MM.1S (cell line): Measurements from ENCODE around the gene CNTN1.

Experiments
- DNase-seq: peaks from one replicate; pipeline ENCODE4 v3.0.0-alpha.2; 2015
- H2AFZ ChIP-seq: fragments of 300-600 bp; sonication (generic); 2 replicates; pipeline ENCODE4 v1.6.0; 2016; ENCODE audit warnings: antibody characterized with exemption, low read length
- H3F3A ChIP-seq: fragments of 300-600 bp; sonication (generic); 2 replicates; pipeline ENCODE4 v1.6.1; 2016; ENCODE audit warnings: mild to moderate bottlenecking, antibody characterized with exemption, low read length, moderate library complexity, mixed read lengths; ENCODE audit not compliant: insufficient read depth
- H3K27ac ChIP-seq: fragments of 300-600 bp; sonication (generic); 2 replicates; pipeline ENCODE4 v1.5.1; 2016; ENCODE audit warnings: mild to moderate bottlenecking, low read length
- H3K27me3 ChIP-seq: fragments of 300-600 bp; sonication (generic); replicated peaks from 2 replicates; pipeline ENCODE4 v1.6.0; 2016; ENCODE audit warnings: low read length; ENCODE audit not compliant: insufficient read depth
- H3K36me3 ChIP-seq: fragments of 300-600 bp; sonication (generic); replicated peaks from 2 replicates; pipeline ENCODE4 v1.6.1; 2016; ENCODE audit warnings: mild to moderate bottlenecking, low read length, mixed read lengths; ENCODE audit not compliant: insufficient read depth
- H3K4me1 ChIP-seq: fragments of 300-600 bp; sonication (generic); 2 replicates; pipeline ENCODE4 v1.6.1; 2016; ENCODE audit warnings: low read length, mixed read lengths
- H3K4me2 ChIP-seq: fragments of 300-600 bp; sonication (generic); 2 replicates; pipeline ENCODE4 v1.6.0; 2016; ENCODE audit warnings: low read depth, low read length
- H3K4me3 ChIP-seq: fragments of 300-600 bp; sonication (generic); 2 replicates; pipeline ENCODE4 v1.5.1; 2016; ENCODE audit warnings: low read length, mixed read lengths
- H3K79me2 ChIP-seq: fragments of 300-600 bp; sonication (generic); 2 replicates; pipeline ENCODE4 v1.6.1; 2016; ENCODE audit warnings: mixed run types, low read length, mixed read lengths
- H3K9ac ChIP-seq: fragments of 300-600 bp; sonication (generic); 2 replicates; pipeline ENCODE4 v1.6.1; 2016; ENCODE audit warnings: low read length, mixed read lengths
- H3K9me2 ChIP-seq: fragments of 300-600 bp; sonication (generic); replicated peaks from 2 replicates; pipeline ENCODE4 v1.6.1; 2016; ENCODE audit warnings: mild to moderate bottlenecking, low read length, mixed read lengths; ENCODE audit not compliant: insufficient read depth
- H3K9me3 ChIP-seq: fragments of 300-600 bp; sonication (generic); replicated peaks from 2 replicates; pipeline ENCODE4 v1.6.1; 2016; ENCODE audit warnings: mild to moderate bottlenecking, low read length, mixed read lengths; ENCODE audit not compliant: insufficient read depth
- H4K20me1 ChIP-seq: fragments of 300-600 bp; sonication (generic); 2 replicates; pipeline ENCODE4 v1.6.1; 2016; ENCODE audit warnings: mild to moderate bottlenecking, low read length, moderate library complexity, mixed read lengths; ENCODE audit not compliant: insufficient read depth
- CTCF ChIP-seq: fragments of 300-600 bp; sonication (generic); IDR thresholded peaks from 2 replicates; pipeline ENCODE4 v1.5.1; 2016; ENCODE audit warnings: antibody characterized with exemption, low read length, mixed read lengths
- EZH2 ChIP-seq: fragments of 300-600 bp; sonication (generic); optimal IDR thresholded peaks from 2 replicates; pipeline ENCODE3; 2017; ENCODE audit warnings: low read depth, mild to moderate bottlenecking, antibody characterized with exemption, low read length, mixed read lengths
- EZH2phosphoT487 ChIP-seq: fragments of 300-600 bp; sonication (generic); IDR thresholded peaks from 2 replicates; pipeline ENCODE4 v1.6.1; 2018; ENCODE audit warnings: antibody characterized with exemption, low read length

Gene CNTN1

GRCh38 chr12:40726366-40726765 is 34.1 kb downstream of the CNTN1 start:
- no peaks in the 10 kb centered on the region for H3K36me3 ChIP-seq
- H3K4me2 ChIP-seq: no peak overlapping the region
- no peak overlapping the region for H2AFZ ChIP-seq
- no peak for TF ChIP-seq CTCF
- TF ChIP-seq EZH2: no peak
- no peak for TF ChIP-seq EZH2phosphoT487
- no peaks in the 10 kb centered on the region for H3K79me2 ChIP-seq
- no peak for DNase-seq
- 0 out of 2 replicates have a peak, but pooled peaks cover 3% of the 10 kb centered on the region for H3K4me1 ChIP-seq
- no peak overlapping the region for H3K4me3 ChIP-seq
- H3K9me2 ChIP-seq: no peaks in the 10 kb centered on the region
- H3K27me3 ChIP-seq: no peaks in the 10 kb centered on the region
- no peaks in the 10 kb centered on the region for H3F3A ChIP-seq
- no peaks in the 10 kb centered on the region for H4K20me1 ChIP-seq
- H3K27ac ChIP-seq: no peak overlapping the region
- no peak overlapping the region for H3K9ac ChIP-seq
- H3K9me3 ChIP-seq: no peaks in the 10 kb centered on the region

GRCh38 chr12:40727774-40728483 is 35.7 kb downstream of the CNTN1 start:
- Histone ChIP-seq H3K4me2 (no peak overlapping the region), H3K9ac (no peak overlapping the region), H2AFZ (no peak overlapping the region), H3K79me2 (no peaks in the 10 kb centered on the region), H4K20me1 (no peaks in the 10 kb centered on the region), H3K4me1 (0 out of 2 replicates have a peak, but pooled peaks cover 3% of the 10 kb centered on the region), H3K9me3 (no peaks in the 10 kb centered on the region), H3K36me3 (no peaks in the 10 kb centered on the region), H3F3A (no peaks in the 10 kb centered on the region), H3K27ac (no peak overlapping the region), H3K4me3 (no peak overlapping the region), H3K27me3 (no peaks in the 10 kb centered on the region), H3K9me2 (no peaks in the 10 kb centered on the region)
- no peak for TF ChIP-seq CTCF
- TF ChIP-seq EZH2: no peak
- TF ChIP-seq EZH2phosphoT487: no peak
- no peak for DNase-seq

- Histone ChIP-seq H3K4me3 (no peak overlapping the region), H3K9ac (no peak overlapping the region), H2AFZ (no peak overlapping the region), H3K4me1 (0 out of 2 replicates have a peak, but pooled peaks cover 3% of the 10 kb centered on the region), H3K27me3 (no peaks in the 10 kb centered on the region), H4K20me1 (no peaks in the 10 kb centered on the region), H3K9me2 (no peaks in the 10 kb centered on the region), H3K4me2 (no peak overlapping the region), H3F3A (no peaks in the 10 kb centered on the region), H3K79me2 (no peaks in the 10 kb centered on the region), H3K27ac (no peak overlapping the region), H3K9me3 (no peaks in the 10 kb centered on the region), H3K36me3 (no peaks in the 10 kb centered on the region)
- DNase-seq: no peak
- TF ChIP-seq EZH2 (no peak), CTCF (no peak), EZH2phosphoT487 (no peak)
Observed at GRCh38 chr12:40730281-40730680, 38.0 kb downstream of the CNTN1 start.
